OCI-LY1 (cell line): ENCODE data around the gene MRGPRE.

Source experiments
- H2AFZ ChIP-seq: fragments of 200-600 bp; sonication (generic), shearing (Covaris generic); 2 replicates; pipeline ENCODE4 v1.6.0; 2014; ENCODE audit warnings: antibody characterized with exemption, mild to moderate bottlenecking, low read length
- H3F3A ChIP-seq: fragments of 200-600 bp; sonication (generic), shearing (Covaris generic); 2 replicates; pipeline ENCODE4 v1.6.0; 2014; ENCODE audit warnings: mild to moderate bottlenecking, antibody characterized with exemption, low read length, moderate library complexity; ENCODE audit not compliant: insufficient read depth
- H3K27ac ChIP-seq: fragments of 200-600 bp; sonication (generic); 2 replicates; pipeline ENCODE4 v1.5.1; 2014; ENCODE audit warnings: low read length, mixed run types, mild to moderate bottlenecking, low read depth; ENCODE audit not compliant: poor library complexity, severe bottlenecking
- H3K27me3 ChIP-seq: fragments of 200-600 bp; sonication (generic); 2 replicates; pipeline ENCODE4 v1.6.0; 2014; ENCODE audit warnings: antibody characterized with exemption, mild to moderate bottlenecking, low read length, moderate library complexity; ENCODE audit not compliant: insufficient read depth
- H3K36me3 ChIP-seq: fragments of 200-600 bp; sonication (generic); 2 replicates; pipeline ENCODE4 v1.6.1; 2014; ENCODE audit warnings: mild to moderate bottlenecking, antibody characterized with exemption, low read length, moderate library complexity, mixed read lengths; ENCODE audit not compliant: insufficient read depth
- H3K4me1 ChIP-seq: fragments of 200-600 bp; sonication (generic); 2 replicates; pipeline ENCODE4 v1.5.1; 2014; ENCODE audit warnings: mild to moderate bottlenecking, low read length, moderate library complexity; ENCODE audit not compliant: insufficient read depth, severe bottlenecking
- H3K4me2 ChIP-seq: fragments of 200-600 bp; sonication (generic), shearing (Covaris generic); 2 replicates; pipeline ENCODE4 v1.6.1; 2014; ENCODE audit warnings: low read length
- H3K4me3 ChIP-seq: fragments of 200-600 bp; sonication (generic); 2 replicates; pipeline ENCODE4 v1.5.1; 2014; ENCODE audit warnings: low read length, low read depth, mild to moderate bottlenecking, mixed read lengths; ENCODE audit not compliant: poor library complexity, severe bottlenecking
- H3K79me2 ChIP-seq: fragments of 200-600 bp; shearing (Covaris generic); 2 replicates; pipeline ENCODE4 v1.6.1; 2016; ENCODE audit warnings: mixed run types, low read length, mixed read lengths; ENCODE audit not compliant: insufficient read depth
- H3K9ac ChIP-seq: fragments of 200-600 bp; sonication (generic), shearing (Covaris generic); 2 replicates; pipeline ENCODE4 v1.6.1; 2014; ENCODE audit warnings: mild to moderate bottlenecking, low read length, mixed read lengths
- H3K9me2 ChIP-seq: fragments of 200-600 bp; sonication (generic), shearing (Covaris generic); 2 replicates; pipeline ENCODE4 v1.6.1; 2014; ENCODE audit warnings: low read depth, mild to moderate bottlenecking, low read length, mixed read lengths
- H3K9me3 ChIP-seq: fragments of 200-600 bp; shearing (Covaris generic); 2 replicates; pipeline ENCODE4 v1.6.1; 2014; ENCODE audit warnings: low read length, mixed read lengths
- H4K20me1 ChIP-seq: fragments of 200-600 bp; sonication (generic), shearing (Covaris generic); 2 replicates; pipeline ENCODE4 v1.6.0; 2016; ENCODE audit warnings: mild to moderate bottlenecking, low read length; ENCODE audit not compliant: insufficient read depth
- EZH2 ChIP-seq: fragments of 200-600 bp; sonication (generic), shearing (Covaris generic); IDR thresholded peaks from 2 replicates; pipeline ENCODE4 v1.8.0; 2017; ENCODE audit warnings: borderline replicate concordance, mixed run types, mild to moderate bottlenecking, antibody characterized with exemption, low read length, moderate library complexity, mixed read lengths
- TF ChIP-seq, protein P1 (sequence below): fragments of 200-600 bp; sonication (generic), shearing (Covaris generic); IDR thresholded peaks from 2 replicates; pipeline ENCODE4 v1.5.1; 2017; ENCODE audit warnings: mild to moderate bottlenecking, antibody characterized with exemption, low read length, moderate library complexity, mixed read lengths

Gene MRGPRE

DNA sequence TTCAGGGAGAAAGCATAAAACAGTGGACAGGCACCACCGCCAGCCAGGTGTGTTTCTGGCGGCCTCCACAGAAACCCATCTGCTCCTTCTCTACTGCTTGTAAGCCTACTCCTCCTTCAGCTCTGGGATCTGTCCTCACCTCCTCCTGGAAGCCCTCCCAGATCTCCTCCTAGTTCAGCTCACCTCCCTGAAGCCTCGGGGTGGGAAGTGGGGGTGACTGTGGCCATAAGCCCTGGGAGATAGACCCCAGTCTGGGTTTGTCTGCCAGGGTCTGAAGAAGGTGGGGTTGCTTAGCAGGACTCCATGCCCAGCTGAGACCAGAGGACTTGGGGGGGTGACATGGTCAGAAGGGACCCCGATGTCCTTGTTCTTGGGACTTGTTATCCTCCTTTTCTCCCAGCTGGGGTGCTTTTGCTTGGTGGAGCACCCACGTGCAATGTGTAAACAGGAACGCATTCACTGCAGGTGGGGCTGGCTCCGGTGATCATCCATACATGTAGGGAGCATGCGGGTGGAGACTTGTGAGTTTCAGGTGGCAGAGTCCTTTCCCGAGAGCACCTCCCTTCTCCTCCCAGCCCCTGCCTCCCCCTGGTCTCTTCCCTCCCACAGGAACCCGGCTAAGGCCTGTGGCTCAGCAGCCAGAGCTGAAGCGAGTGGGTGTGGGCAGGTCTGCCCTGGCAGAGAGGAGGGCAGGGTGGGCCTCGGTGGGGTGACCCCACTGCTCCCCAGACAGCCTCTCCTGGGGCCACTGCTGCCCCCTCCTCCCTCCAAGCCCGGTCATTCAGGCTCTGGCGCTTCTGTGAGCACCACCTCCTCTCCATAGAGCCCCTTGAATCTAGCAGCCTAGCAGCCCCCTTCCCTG, 39.5 kb downstream of the MRGPRE start:
- Histone ChIP-seq H3K27me3 (no peaks in the 10 kb centered on the region), H3K27ac (no peak overlapping the region), H3K4me1 (no peaks in the 10 kb centered on the region), H3K9ac (no peak overlapping the region), H3K4me2 (no peak overlapping the region), H3K36me3 (no peaks in the 10 kb centered on the region), H3K9me3 (no peaks in the 10 kb centered on the region), H4K20me1 (no peaks in the 10 kb centered on the region), H3K79me2 (no peaks in the 10 kb centered on the region), H3K9me2 (no peaks in the 10 kb centered on the region), H3K4me3 (no peak overlapping the region), H3F3A (no peaks in the 10 kb centered on the region), H2AFZ (no peak overlapping the region)
- TF ChIP-seq, protein P1, sequence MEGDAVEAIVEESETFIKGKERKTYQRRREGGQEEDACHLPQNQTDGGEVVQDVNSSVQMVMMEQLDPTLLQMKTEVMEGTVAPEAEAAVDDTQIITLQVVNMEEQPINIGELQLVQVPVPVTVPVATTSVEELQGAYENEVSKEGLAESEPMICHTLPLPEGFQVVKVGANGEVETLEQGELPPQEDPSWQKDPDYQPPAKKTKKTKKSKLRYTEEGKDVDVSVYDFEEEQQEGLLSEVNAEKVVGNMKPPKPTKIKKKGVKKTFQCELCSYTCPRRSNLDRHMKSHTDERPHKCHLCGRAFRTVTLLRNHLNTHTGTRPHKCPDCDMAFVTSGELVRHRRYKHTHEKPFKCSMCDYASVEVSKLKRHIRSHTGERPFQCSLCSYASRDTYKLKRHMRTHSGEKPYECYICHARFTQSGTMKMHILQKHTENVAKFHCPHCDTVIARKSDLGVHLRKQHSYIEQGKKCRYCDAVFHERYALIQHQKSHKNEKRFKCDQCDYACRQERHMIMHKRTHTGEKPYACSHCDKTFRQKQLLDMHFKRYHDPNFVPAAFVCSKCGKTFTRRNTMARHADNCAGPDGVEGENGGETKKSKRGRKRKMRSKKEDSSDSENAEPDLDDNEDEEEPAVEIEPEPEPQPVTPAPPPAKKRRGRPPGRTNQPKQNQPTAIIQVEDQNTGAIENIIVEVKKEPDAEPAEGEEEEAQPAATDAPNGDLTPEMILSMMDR: no peak
- TF ChIP-seq EZH2: no peak

DNA sequence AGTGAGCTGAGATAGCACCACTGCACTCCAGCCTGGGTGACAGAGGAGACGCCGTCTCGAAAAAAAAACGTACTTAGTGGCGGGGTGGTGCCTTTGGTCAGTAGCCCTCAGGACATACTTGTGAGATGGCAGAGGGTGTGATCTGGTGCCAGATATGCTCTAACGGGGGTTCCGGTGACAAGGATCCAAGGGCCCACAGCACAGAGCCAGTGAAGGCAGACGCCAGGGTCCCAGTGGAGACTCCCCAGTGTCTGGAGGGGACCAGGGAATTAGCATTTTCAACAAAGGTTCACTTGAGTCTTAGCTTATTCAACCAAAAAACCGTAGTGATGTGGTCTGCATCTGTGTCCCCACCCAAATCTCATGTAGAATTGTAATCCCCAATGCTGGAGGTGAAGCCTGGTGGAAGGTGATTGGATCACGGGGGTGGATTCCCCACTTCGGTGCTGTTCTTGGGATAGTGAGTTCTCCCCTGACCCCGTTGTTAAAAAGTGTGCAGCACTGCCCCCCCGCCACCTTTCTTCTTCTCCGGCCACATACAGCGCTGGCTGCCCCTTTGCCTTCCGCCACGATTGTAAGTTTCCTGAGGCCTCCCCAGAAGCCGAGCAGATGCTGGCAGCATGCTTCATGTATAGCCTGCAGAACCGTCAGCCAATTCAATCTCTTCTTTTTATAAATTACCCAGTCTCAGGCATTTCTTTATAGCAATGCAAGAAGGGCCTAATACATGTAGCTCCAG, 40.5 kb downstream of the MRGPRE start:
- Histone ChIP-seq H3K4me1 (no peaks in the 10 kb centered on the region), H3K4me3 (no peak overlapping the region), H3K36me3 (no peaks in the 10 kb centered on the region), H3K79me2 (no peaks in the 10 kb centered on the region), H3K27me3 (no peaks in the 10 kb centered on the region), H3K4me2 (no peak overlapping the region), H3F3A (no peaks in the 10 kb centered on the region), H3K9me2 (no peaks in the 10 kb centered on the region), H3K9me3 (no peaks in the 10 kb centered on the region), H2AFZ (no peak overlapping the region), H3K9ac (no peak overlapping the region), H3K27ac (no peak overlapping the region), H4K20me1 (no peaks in the 10 kb centered on the region)
- TF ChIP-seq EZH2: no peak
- TF ChIP-seq, protein P1: no peak

DNA sequence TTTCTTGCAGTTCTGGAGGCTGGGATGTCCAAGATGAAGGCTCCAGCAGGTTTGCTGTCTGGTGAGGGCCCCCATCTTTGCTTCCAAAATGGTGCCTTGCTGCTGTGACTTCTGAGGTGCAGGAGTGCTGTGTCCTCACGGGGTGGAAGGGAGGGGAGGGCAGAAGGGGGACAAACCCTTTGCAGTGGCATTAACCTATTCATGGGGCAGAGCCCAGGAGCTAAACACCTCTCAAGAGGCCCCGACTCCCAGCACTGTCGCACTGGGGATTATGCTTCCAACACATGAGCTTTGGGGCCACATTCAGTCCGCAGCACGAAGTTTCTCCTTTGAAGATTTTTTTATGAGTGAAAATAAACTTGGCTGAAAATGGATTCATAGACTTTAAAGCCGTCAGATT, 41.6 kb downstream of the MRGPRE start:
- Histone ChIP-seq H3K9ac (no peak overlapping the region), H3K4me2 (no peak overlapping the region), H3K36me3 (no peaks in the 10 kb centered on the region), H4K20me1 (no peaks in the 10 kb centered on the region), H3K9me2 (no peaks in the 10 kb centered on the region), H2AFZ (no peak overlapping the region), H3K27me3 (no peaks in the 10 kb centered on the region), H3K27ac (no peak overlapping the region), H3K4me3 (no peak overlapping the region), H3K4me1 (no peaks in the 10 kb centered on the region), H3K9me3 (no peaks in the 10 kb centered on the region), H3K79me2 (no peaks in the 10 kb centered on the region), H3F3A (no peaks in the 10 kb centered on the region)
- TF ChIP-seq, protein P1: no peak
- no peak for TF ChIP-seq EZH2
